Measurements from ENCODE around the gene DAD1. TPM values are rescaled to one million over a fixed set of nuclear protein-coding genes. Genes with fewer than 3 reads are reported as not detected.

Gene DAD1
- total RNA-seq, 1 experiment from 2014 or later, result 162 TPM

DNA sequence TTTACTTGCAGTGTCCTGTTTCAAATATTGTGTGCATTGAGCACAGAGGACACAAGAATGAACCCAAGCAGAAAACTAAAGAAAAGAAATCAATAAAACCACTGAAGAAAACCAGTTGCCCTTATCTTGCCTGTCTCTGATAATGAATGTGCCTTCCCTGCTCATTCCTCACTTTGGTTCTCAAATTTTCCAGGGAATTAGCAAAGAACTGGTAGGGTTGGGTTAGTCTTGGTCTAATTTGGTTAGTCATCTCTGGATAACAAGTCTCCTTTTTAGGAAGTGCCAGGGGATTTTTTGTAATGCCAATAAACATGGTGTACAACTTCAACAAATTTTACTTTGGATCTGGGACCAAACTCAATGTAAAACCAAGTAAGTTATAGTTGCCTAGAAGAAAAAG is 65.7 kb downstream of the DAD1 start (continued):
- TF ChIP-seq, protein P1, sequence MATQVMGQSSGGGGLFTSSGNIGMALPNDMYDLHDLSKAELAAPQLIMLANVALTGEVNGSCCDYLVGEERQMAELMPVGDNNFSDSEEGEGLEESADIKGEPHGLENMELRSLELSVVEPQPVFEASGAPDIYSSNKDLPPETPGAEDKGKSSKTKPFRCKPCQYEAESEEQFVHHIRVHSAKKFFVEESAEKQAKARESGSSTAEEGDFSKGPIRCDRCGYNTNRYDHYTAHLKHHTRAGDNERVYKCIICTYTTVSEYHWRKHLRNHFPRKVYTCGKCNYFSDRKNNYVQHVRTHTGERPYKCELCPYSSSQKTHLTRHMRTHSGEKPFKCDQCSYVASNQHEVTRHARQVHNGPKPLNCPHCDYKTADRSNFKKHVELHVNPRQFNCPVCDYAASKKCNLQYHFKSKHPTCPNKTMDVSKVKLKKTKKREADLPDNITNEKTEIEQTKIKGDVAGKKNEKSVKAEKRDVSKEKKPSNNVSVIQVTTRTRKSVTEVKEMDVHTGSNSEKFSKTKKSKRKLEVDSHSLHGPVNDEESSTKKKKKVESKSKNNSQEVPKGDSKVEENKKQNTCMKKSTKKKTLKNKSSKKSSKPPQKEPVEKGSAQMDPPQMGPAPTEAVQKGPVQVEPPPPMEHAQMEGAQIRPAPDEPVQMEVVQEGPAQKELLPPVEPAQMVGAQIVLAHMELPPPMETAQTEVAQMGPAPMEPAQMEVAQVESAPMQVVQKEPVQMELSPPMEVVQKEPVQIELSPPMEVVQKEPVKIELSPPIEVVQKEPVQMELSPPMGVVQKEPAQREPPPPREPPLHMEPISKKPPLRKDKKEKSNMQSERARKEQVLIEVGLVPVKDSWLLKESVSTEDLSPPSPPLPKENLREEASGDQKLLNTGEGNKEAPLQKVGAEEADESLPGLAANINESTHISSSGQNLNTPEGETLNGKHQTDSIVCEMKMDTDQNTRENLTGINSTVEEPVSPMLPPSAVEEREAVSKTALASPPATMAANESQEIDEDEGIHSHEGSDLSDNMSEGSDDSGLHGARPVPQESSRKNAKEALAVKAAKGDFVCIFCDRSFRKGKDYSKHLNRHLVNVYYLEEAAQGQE (IDR thresholded peaks at IDR 0.05; ENCODE audit: low read depth), result no peak

DNA sequence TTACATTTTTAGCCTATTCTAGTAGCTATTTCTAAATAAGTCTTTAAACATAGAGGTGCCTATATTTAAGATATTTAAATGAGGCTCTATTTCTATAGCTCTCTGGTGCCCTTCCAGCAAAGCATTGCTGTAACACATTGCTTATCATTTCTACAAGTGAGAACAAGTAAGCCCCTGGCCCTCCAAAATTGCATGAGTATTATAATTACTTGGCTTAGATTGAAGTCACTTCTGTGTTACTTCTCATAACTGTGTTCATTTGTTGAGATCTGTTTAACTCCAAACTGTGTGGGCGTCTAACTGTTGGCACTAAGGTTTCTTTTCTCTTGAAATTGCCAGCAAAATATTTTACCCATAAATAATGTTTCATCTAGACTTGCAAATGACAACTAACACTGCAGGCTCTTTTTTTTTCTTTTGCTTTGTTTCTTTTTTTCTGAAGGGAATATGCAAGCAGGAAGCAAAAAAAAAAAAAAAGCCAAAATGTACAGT is 66.5 kb downstream of the DAD1 start:
- POLR2A ChIA-PET, result no interaction called here
- RAD21 ChIA-PET (ENCODE audit: low non-redundant PET in 1 of 2, low total read pairs in 2 of 2, uncharacterized antibody in 2 of 2, unreplicated experiment in 2 of 2), result no interaction called here
- no peaks in the 10 kb centered on the region for H3K79me2 ChIP-seq (ENCODE audit: insufficient read depth, low read length)
- no peaks in the 10 kb centered on the region for H3K9me3 ChIP-seq (ENCODE audit: control insufficient read depth in 1 of 2, insufficient read depth in 1 of 2, low read depth in 1 of 2, low read length in 2 of 2)
- H3K4me2 ChIP-seq (ENCODE audit: low read length), result no peak overlapping the region
- peaks cover 90% of the 10 kb centered on the region for H3K27me3 ChIP-seq (ENCODE audit: insufficient read depth, low read length)
- no peak overlapping the region for H2AFZ ChIP-seq (ENCODE audit: low read depth, low read length, poor library complexity, severe bottlenecking)
- intact Hi-C loops (cut with micrococcal nuclease), result no loop called here
- H3K9ac ChIP-seq (ENCODE audit: low read length), result no peak overlapping the region
- CTCF ChIA-PET, result no interaction called here
- no peaks in the 10 kb centered on the region for H3K36me3 ChIP-seq (ENCODE audit: control insufficient read depth in 1 of 2, insufficient read depth in 2 of 2, low read length in 2 of 2)
- no peaks in the 10 kb centered on the region for H3K9me2 ChIP-seq (ENCODE audit: insufficient read depth)
- no peaks in the 10 kb centered on the region for H4K20me1 ChIP-seq (ENCODE audit: insufficient read depth)
- no peak for ATAC-seq
- H3K4me1 ChIP-seq (ENCODE audit: control insufficient read depth in 1 of 2, insufficient read depth in 2 of 2, low read length in 2 of 2), result no peaks in the 10 kb centered on the region
- DNase-seq (ENCODE audit: low read depth, low spot score), result no peak
- H3K4me3 ChIP-seq (replicated peaks in 1 of 2; ENCODE audit: low read depth in 1 of 2, low read length in 2 of 2), result no peak overlapping the region
- no TSS peak for BruUV-seq (replicated peaks)
- no peak overlapping the region for H3K27ac ChIP-seq (ENCODE audit: low read depth, low read length)
- no peak for TF ChIP-seq FOSL1 (IDR thresholded peaks at IDR 0.05; ENCODE audit: low read depth)
- no peak for TF ChIP-seq EGR1 (IDR thresholded peaks at IDR 0.05; ENCODE audit: low read depth)
- TF ChIP-seq, protein P1 (IDR thresholded peaks at IDR 0.05; ENCODE audit: low read depth), result no peak
- no peak for TF ChIP-seq RAD21 (IDR thresholded peaks at IDR 0.05; ENCODE audit: low read depth)
- TF ChIP-seq SRF (IDR thresholded peaks at IDR 0.05; ENCODE audit: low read depth), result no peak
- TF ChIP-seq TCF7L2 (IDR thresholded peaks at IDR 0.05; ENCODE audit: borderline replicate concordance, extremely low read depth, insufficient read depth, insufficient read length), result no peak
- TF ChIP-seq ZNF274 (IDR thresholded peaks at IDR 0.05; ENCODE audit: low read depth, low read length), result no peak
- TF ChIP-seq, protein P2, sequence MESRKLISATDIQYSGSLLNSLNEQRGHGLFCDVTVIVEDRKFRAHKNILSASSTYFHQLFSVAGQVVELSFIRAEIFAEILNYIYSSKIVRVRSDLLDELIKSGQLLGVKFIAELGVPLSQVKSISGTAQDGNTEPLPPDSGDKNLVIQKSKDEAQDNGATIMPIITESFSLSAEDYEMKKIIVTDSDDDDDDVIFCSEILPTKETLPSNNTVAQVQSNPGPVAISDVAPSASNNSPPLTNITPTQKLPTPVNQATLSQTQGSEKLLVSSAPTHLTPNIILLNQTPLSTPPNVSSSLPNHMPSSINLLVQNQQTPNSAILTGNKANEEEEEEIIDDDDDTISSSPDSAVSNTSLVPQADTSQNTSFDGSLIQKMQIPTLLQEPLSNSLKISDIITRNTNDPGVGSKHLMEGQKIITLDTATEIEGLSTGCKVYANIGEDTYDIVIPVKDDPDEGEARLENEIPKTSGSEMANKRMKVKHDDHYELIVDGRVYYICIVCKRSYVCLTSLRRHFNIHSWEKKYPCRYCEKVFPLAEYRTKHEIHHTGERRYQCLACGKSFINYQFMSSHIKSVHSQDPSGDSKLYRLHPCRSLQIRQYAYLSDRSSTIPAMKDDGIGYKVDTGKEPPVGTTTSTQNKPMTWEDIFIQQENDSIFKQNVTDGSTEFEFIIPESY (IDR thresholded peaks at IDR 0.05; ENCODE audit: extremely low read depth, insufficient replicate concordance, low read length), result no peak
- no peak for TF ChIP-seq EZH2phosphoT487 (IDR thresholded peaks at IDR 0.05; ENCODE audit: borderline replicate concordance)
- no peak for TF ChIP-seq JUND (IDR thresholded peaks at IDR 0.05)
- TF ChIP-seq, protein P3, sequence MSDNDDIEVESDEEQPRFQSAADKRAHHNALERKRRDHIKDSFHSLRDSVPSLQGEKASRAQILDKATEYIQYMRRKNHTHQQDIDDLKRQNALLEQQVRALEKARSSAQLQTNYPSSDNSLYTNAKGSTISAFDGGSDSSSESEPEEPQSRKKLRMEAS (IDR thresholded peaks at IDR 0.05), result no peak
- no peak for TF ChIP-seq ELF1 (IDR thresholded peaks at IDR 0.05; ENCODE audit: borderline replicate concordance, low read depth)
- TF ChIP-seq, protein P4, sequence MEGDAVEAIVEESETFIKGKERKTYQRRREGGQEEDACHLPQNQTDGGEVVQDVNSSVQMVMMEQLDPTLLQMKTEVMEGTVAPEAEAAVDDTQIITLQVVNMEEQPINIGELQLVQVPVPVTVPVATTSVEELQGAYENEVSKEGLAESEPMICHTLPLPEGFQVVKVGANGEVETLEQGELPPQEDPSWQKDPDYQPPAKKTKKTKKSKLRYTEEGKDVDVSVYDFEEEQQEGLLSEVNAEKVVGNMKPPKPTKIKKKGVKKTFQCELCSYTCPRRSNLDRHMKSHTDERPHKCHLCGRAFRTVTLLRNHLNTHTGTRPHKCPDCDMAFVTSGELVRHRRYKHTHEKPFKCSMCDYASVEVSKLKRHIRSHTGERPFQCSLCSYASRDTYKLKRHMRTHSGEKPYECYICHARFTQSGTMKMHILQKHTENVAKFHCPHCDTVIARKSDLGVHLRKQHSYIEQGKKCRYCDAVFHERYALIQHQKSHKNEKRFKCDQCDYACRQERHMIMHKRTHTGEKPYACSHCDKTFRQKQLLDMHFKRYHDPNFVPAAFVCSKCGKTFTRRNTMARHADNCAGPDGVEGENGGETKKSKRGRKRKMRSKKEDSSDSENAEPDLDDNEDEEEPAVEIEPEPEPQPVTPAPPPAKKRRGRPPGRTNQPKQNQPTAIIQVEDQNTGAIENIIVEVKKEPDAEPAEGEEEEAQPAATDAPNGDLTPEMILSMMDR (IDR thresholded peaks at IDR 0.05 in 2 of 3, conservative IDR thresholded peaks at IDR 0.05 in 1 of 3; ENCODE audit: borderline replicate concordance in 1 of 3, insufficient read depth in 1 of 3, low read depth in 2 of 3, low read length in 2 of 3), result no peak
